Activated gamma-delta T cell treated with Interleukin-2 at 50 U/mL for 16 hours (primary cell): ENCODE data around the gene ABTB1.

Experiments
- DNase-seq: peaks from one replicate; pipeline ENCODE4 v3.0.0-alpha.2; 2020

Gene ABTB1

DNA sequence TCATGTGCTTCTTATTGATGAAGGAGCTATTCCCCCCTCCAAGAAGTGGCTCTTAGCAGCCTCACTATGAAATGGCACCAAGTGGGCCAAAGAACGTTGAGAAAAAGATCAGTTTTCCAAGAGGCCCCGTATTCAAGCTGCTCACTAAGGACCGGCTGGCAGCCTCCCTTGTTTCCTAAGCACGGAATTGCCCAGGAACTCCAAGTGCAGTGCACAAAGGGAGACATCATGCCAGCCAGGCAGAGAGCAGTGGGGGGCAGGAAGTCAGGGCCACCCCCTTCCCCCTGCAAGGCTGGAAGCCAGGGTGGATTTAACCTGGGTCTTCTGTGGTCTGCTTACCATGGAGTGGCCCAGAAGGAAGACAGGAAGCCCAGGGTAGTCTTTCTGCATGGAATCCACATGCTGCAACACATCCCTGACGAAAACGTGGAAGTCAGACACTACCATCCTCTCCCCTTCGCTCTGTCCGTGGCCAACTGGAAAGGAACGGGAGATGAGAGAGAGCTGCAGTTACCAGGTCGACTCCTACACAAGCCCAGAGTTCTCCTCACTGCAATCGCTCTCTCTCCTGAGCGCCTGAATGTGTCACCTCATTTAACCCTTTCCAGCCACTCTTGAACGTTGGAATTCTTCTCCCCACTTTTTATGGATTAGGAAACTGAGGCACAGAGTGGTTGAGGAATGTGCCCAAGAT lies 49.5 kb downstream of the ABTB1 start:
- DNase-seq: no peak

DNA sequence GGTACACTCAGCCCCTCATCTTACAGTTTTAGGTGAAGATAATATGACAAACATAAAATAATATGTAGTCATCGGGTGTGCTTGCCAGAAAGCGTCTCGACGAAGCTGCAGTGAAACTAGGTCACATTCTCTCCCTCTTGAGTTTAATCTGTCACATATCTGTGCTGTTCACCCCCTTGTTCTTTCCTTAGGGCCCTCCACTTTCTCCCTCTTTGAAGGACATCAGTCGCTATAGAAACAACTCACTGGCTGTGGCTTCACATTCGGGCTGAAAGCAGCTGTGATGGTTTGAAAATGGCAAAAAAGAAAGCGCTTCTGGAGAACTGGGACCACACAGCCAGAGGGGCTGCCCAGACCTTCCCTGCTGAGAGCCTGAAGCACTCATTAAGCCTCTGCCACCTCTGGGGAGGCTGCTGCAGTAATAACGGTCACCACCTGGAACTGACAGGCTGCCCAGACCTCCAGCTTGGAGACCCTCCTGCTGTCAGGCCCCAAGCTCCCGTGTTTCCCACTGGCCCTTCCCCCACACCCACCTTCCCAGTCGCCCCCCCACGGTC lies 50.3 kb downstream of the ABTB1 start:
- no peak for DNase-seq

DNA sequence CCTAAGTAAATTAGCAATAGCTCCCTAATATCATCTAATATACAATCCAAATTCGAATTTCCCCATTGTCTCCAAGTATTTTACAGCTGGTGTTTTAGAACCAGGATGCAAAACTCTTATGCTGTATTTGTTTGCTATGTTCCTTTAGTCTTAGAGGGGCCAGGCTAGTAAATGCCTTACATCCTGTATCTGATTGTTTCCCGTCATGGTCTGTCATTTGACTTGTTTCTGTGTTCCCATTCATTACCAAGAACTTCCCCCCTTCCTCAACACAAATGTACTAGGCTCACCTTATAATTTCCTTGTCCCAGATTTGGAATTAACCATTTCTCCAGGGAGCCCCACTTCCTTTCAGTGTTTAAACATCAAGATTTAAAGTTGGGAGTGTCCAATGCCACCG lies 54.1 kb downstream of the ABTB1 start:
- no peak for DNase-seq

- DNase-seq: no peak
Measured at GRCh38 chr3:127728417-127729015, 55.8 kb downstream of the ABTB1 start.

GRCh38 chr3:127729556-127730056 lies 56.9 kb downstream of the ABTB1 start:
- no peak for DNase-seq

GRCh38 chr3:127730171-127730570 lies 57.4 kb downstream of the ABTB1 start:
- no peak for DNase-seq
